Psoas muscle (tissue), 8 donors: ENCODE data around the gene CASKIN1. TPM values are rescaled to one million over a fixed set of nuclear protein-coding genes. Genes with fewer than 3 reads are reported as not detected.

Experiments
- ATAC-seq, 4 donors: fragments of 200-7000 bp; cut with Tn5 transposase; one replicate each; pipeline ENCODE4 v1.9.1; 2020; ENCODE audit warnings: moderate library complexity in 3 of 4, mild to moderate bottlenecking in 2 of 4
- DNase-seq, 2 donors: peaks; one replicate each; pipeline ENCODE4 v3.0.0-alpha.2; 2020
- H3K27ac ChIP-seq: fragments of 200-600 bp; one replicate; pipeline ENCODE4 v1.8.0; 2022
- H3K27me3 ChIP-seq, 3 donors: fragments of 200-600 bp in 1 of 3; one replicate each; pipeline versions ENCODE4 v1.6.1 to v1.8.0; 2013 to 2022; ENCODE audit warnings: low read length in 2 of 3, mild to moderate bottlenecking in 2 of 3, moderate library complexity in 1 of 3; ENCODE audit not compliant: insufficient read depth in 3 of 3
- H3K36me3 ChIP-seq, 2 donors: fragments of 200-600 bp in 1 of 2; one replicate each; pipeline versions ENCODE4 v1.6.1 to v1.8.0; 2013 to 2022; ENCODE audit warnings: low read depth in 1 of 2, mild to moderate bottlenecking in 1 of 2, moderate library complexity in 1 of 2; ENCODE audit not compliant: insufficient read depth in 1 of 2
- H3K4me1 ChIP-seq: fragments of 200-600 bp; one replicate; pipeline ENCODE4 v1.8.0; 2022
- H3K4me3 ChIP-seq: fragments of 200-600 bp; one replicate; pipeline ENCODE4 v1.8.0; 2022; ENCODE audit warnings: mild to moderate bottlenecking
- H3K9me3 ChIP-seq: fragments of 200-600 bp; one replicate; pipeline ENCODE4 v1.8.0; 2022
- WGBS, 3 donors: extraction: QIAGEN DNeasy Blood & Tissue Kit; methylation state at CpG; one replicate each; pipeline versions ENCODE4 v1.1.6 to v1.1.7; 2013; 5-methylcytosine and 5-hydroxymethylcytosine counted together
- intact Hi-C, 2 donors: fragments of 100-400 bp; cut with DNase I; formaldehyde crosslinking; loops; one replicate each; pipeline versions ENCODE4 v1.11.0 to v1.14.2; 2022
- polyA plus RNA-seq, 3 donors: library from polyadenylated mRNA; stranded (reverse); fragments of 200-250 nt; gene quantifications; one replicate each; pipeline ENCODE4 v1.2.3, GENCODE V29; 2013
- total RNA-seq, 4 donors: library from RNA; stranded (reverse); fragmentation: NEBNext Ultra II Directional in 2 of 4; extraction: Animal tissue kit (Norgen Biotek cat#: 25700) in 2 of 4; gene quantifications; one replicate each; pipeline versions ENCODE4 v1.2.1 to v1.2.4, GENCODE V29; 2021 to 2023
- TF ChIP-seq, protein P1 (sequence below): fragments of 200-600 bp; IDR thresholded peaks from one replicate; pipeline ENCODE4 v1.8.0; 2022; ENCODE audit warnings: antibody characterized with exemption
- donor health status: healthy with polysubstance abuse.
- donor health status: DM: no; HTN: no; CAD: no; lungs with moderate emphysema.
- donor health status: Bipolar disorder and iron deficiency.
- donor health status: healthy.
- donor health status: DM: yes; HTN: yes; CAD: no.
- donor health status: DM: no; HTN: no; CAD: no.
- donor health status: DM: no; HTN: no; CAD: no.
- donor health status: DM: yes; HTN: yes; CAD: no.

CASKIN1 gene
- total and polyA plus RNA-seq, 7 donors: 0.32 to 1.0 (median 0.63) TPM

DNA sequence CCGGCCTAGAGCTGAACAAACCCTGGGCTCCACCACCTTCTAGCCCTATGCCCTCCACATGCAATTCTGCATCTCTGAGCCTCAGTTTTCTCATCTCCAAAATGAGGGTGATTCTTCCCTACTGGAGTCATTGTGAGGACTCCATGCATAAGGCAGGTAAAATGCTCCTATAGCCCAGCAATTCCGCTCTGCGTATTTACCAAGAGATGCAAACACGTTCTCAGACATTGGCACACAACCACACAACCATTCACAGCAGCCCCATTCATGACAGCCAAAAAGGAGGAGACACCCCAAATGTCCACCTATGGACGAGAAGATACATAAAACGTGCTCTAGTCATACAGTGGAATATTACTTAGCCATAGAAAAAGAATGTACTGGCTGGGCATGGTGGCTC, 3.9 kb upstream of the CASKIN1 start:
- ATAC-seq: no peak

DNA sequence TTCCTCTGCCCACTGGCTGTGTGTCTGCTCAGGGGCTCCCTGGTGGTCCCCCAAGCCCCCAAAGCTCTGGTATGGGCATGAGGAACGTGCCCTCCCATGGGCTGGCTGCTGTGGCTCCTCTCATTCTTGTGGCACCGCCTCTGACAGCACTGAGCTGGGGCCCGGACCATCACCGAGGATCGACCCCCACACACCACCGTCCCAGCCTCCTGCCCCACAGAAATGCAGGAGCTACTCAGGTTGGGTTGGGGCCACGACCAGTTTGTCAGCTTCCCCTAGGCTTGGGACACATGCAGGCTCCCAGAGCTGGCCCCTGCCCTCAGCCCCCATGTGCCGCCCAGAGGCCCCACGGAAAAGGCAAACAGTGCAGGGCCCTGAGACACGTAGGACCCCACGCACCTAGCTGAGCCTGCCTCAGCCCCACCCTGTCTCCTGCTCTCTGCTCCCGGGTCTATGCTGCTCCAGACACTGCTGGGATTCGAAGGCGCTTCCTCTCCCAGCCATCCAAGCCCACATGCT, 3.3 kb upstream of the CASKIN1 start:
- no peak overlapping the region for H3K4me3 ChIP-seq
- peaks cover 0 to 32% (median 16%) of the 10 kb centered on the region in 3 donors for H3K27me3 ChIP-seq
- H3K4me1 ChIP-seq: peaks cover 11% of the 10 kb centered on the region
- H3K9me3 ChIP-seq: no peaks in the 10 kb centered on the region
- H3K27ac ChIP-seq: no peak overlapping the region
- ATAC-seq: no peak
- TF ChIP-seq, protein P1, sequence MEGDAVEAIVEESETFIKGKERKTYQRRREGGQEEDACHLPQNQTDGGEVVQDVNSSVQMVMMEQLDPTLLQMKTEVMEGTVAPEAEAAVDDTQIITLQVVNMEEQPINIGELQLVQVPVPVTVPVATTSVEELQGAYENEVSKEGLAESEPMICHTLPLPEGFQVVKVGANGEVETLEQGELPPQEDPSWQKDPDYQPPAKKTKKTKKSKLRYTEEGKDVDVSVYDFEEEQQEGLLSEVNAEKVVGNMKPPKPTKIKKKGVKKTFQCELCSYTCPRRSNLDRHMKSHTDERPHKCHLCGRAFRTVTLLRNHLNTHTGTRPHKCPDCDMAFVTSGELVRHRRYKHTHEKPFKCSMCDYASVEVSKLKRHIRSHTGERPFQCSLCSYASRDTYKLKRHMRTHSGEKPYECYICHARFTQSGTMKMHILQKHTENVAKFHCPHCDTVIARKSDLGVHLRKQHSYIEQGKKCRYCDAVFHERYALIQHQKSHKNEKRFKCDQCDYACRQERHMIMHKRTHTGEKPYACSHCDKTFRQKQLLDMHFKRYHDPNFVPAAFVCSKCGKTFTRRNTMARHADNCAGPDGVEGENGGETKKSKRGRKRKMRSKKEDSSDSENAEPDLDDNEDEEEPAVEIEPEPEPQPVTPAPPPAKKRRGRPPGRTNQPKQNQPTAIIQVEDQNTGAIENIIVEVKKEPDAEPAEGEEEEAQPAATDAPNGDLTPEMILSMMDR: no peak
- no peaks in the 10 kb centered on the region for H3K36me3 ChIP-seq
- intact Hi-C loops: no loop called here
- 59 to 62% (median 61%) methylated on average over 14 of the region's 14 CpGs for WGBS, 3 donors
- DNase-seq: no peak

More for the DNA sequence above, 3.9 kb upstream of the CASKIN1 start:
- TF ChIP-seq, protein P1: no peak
- Histone ChIP-seq H3K36me3 (no peaks in the 10 kb centered on the region), H3K4me3 (no peak overlapping the region), H3K9me3 (no peaks in the 10 kb centered on the region), H3K27ac (no peak overlapping the region), H3K27me3 (peaks cover 0 to 26% (median 12%) of the 10 kb centered on the region in 3 donors), H3K4me1 (peaks cover 11% of the 10 kb centered on the region)
- intact Hi-C loops: no loop called here
- DNase-seq: no peak
- 86 to 93% (median 86%) methylated on average over 6 of the region's 6 CpGs for WGBS, 3 donors

DNA sequence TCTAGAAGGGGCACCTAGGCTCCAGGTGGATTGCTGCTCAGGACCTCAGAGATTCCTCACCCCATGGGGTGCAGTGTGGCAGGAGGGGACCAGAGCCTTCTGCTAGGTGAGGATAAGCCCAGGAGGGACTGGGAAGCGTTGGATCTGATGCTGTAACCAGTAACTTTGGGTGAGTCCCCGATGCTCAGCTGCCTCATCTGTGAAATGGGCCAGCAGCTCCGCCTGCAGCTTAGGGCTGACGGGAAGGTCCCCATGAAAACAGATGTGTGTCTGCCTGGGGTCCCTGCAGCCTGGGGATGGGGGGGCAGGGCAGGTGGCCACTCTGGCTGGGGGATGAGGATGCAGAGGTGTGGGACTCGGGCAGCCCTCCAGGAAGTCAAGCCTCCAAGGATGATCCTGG, 2.7 kb upstream of the CASKIN1 start:
- Histone ChIP-seq H3K27ac (no peak overlapping the region), H3K4me3 (no peak overlapping the region), H3K9me3 (no peaks in the 10 kb centered on the region), H3K4me1 (peaks cover 8% of the 10 kb centered on the region), H3K27me3 (peaks cover 0 to 38% (median 19%) of the 10 kb centered on the region in 3 donors), H3K36me3 (no peaks in the 10 kb centered on the region)
- WGBS, 3 donors: 61 to 68% (median 62%) methylated on average over 5 of the region's 5 CpGs
- TF ChIP-seq, protein P1: no peak
- DNase-seq: no peak
- ATAC-seq: no peak
- intact Hi-C loops: no loop called here

DNA sequence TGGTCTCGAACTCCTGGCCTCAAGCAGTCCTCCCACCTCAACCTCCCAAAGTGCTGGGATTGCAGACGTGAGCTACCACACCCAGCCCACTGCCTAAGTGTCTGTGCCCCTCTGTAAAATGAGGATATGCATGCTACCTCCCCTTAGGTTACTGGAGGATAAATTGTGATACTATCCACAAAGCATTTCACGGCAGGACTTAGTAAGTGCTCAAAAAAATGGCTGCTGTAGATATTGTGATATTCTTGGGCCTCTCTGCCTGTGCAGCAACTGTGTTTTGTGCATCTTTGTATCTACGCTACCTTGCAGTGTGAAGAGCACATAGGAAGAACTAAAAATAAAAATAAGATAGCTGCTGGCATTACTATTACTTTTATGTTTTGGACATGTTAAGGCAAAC, 1.9 kb upstream of the CASKIN1 start:
- no peaks in the 10 kb centered on the region for H3K36me3 ChIP-seq
- ATAC-seq (no peak), DNase-seq (no peak)
- H3K27ac ChIP-seq: no peak overlapping the region
- H3K4me3 ChIP-seq: no peak overlapping the region
- intact Hi-C loops: no loop called here
- peaks cover 0 to 42% (median 20%) of the 10 kb centered on the region in 3 donors for H3K27me3 ChIP-seq
- TF ChIP-seq, protein P1: no peak
- H3K9me3 ChIP-seq: no peaks in the 10 kb centered on the region
- 67 to 76% (median 70%) methylated on average over 4 of the region's 4 CpGs for WGBS, 3 donors
- H3K4me1 ChIP-seq: peaks cover 8% of the 10 kb centered on the region

DNA sequence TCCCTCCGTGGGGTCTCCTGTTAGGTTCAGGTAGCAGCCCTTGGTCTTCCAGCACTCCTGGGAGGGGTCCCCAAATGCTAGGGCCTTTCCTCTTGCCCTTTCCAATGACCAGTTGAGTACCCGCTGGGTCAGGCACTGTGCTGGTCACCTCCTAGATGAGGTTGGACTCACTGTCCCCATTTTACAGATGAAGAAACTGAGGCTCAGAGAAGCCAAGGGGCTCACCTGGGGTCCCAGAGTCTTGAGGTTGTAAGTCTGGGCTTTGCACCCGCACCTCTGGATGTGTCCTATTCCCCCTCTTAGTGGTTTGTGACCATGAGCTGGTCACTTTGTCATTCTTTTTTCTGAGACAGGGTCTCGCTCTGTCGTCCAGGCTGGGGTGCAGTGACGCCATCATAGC, 1.4 kb upstream of the CASKIN1 start:
- 83 to 87% (median 84%) methylated on average over 6 of the region's 6 CpGs for WGBS, 3 donors
- ATAC-seq: no peak
- H3K36me3 ChIP-seq: no peaks in the 10 kb centered on the region
- H3K27me3 ChIP-seq: peaks cover 0 to 42% (median 20%) of the 10 kb centered on the region in 3 donors
- no peak overlapping the region for H3K27ac ChIP-seq
- H3K4me1 ChIP-seq: peaks cover 8% of the 10 kb centered on the region
- TF ChIP-seq, protein P1: no peak
- no peak overlapping the region for H3K4me3 ChIP-seq
- DNase-seq: no peak
- intact Hi-C loops: no loop called here
- no peaks in the 10 kb centered on the region for H3K9me3 ChIP-seq
